Osteocyte (in vitro differentiated cells): Measurements from ENCODE around the gene AFF3. TPM values are rescaled to one million over a fixed set of nuclear protein-coding genes. Genes with fewer than 3 reads are reported as not detected.
A peak's percentile ranks its signal among the peaks of the same experiment; 100 is the strongest.

Source experiments
- DNase-seq: peaks from one replicate; pipeline ENCODE4 v3.0.0; 2021; ENCODE audit warnings: mixed read lengths; ENCODE audit not compliant: unreplicated experiment; ENCODE audit errors: extremely low spot score
- H3K27ac Mint-ChIP-seq: one replicate; pipeline ENCODE4 v1.8.0; 2021; ENCODE audit warnings: mild to moderate bottlenecking, mixed read lengths; ENCODE audit not compliant: unreplicated experiment
- H3K27me3 Mint-ChIP-seq: one replicate; pipeline ENCODE4 v1.8.0; 2021; ENCODE audit warnings: mixed read lengths; ENCODE audit not compliant: unreplicated experiment
- H3K36me3 Mint-ChIP-seq: one replicate; pipeline ENCODE4 v1.8.0; 2021; ENCODE audit warnings: mixed read lengths; ENCODE audit not compliant: unreplicated experiment
- H3K4me1 Mint-ChIP-seq: one replicate; pipeline ENCODE4 v1.8.0; 2021; ENCODE audit warnings: mixed read lengths; ENCODE audit not compliant: unreplicated experiment
- H3K4me3 Mint-ChIP-seq: one replicate; pipeline ENCODE4 v1.8.0; 2021; ENCODE audit warnings: mild to moderate bottlenecking, moderate library complexity, mixed read lengths; ENCODE audit not compliant: unreplicated experiment
- H3K9me3 Mint-ChIP-seq: one replicate; pipeline ENCODE4 v1.8.0; 2021; ENCODE audit warnings: mixed read lengths; ENCODE audit not compliant: unreplicated experiment
- total RNA-seq: library from RNA; stranded (reverse); gene quantifications from 2 replicates; pipeline ENCODE4 v1.2.1, GENCODE V29; 2021
- TF ChIP-seq, protein P1 (sequence below): fragments of 200-600 bp; sonication (generic); IDR thresholded peaks from 2 replicates; pipeline ENCODE4 v1.5.0; 2021; ENCODE audit warnings: antibody characterized with exemption, mild to moderate bottlenecking, moderate library complexity

Gene AFF3
- total RNA-seq, 1 donor from 2014 or later = 248 TPM

DNA sequence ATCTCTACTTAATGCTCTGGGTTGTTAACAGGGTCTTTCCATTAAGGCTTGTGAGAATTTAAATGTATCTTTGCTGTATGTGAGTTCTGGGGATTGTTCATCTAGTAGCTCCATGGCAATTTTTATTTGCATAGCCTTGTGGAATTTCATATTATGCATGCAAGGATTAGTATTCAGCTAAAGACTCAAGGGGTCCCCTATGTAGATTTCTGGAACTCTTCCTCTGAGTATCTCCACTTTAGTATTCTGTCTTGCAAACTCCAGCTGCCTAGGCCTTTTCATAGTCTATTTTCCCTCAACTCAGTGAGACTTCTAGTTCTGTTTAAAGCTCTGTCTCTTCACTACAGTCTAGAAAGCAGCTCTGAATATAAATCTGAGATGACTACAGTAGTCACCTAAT lies 348.0 kb downstream of the AFF3 start:
- H3K4me3 Mint-ChIP-seq = no peak overlapping the region
- DNase-seq = no peak
- no peak overlapping the region for H3K27ac Mint-ChIP-seq
- H3K9me3 Mint-ChIP-seq = peaks cover 33% of the 10 kb centered on the region
- H3K4me1 Mint-ChIP-seq = peaks cover 21% of the 10 kb centered on the region
- H3K36me3 Mint-ChIP-seq = peaks cover 54% of the 10 kb centered on the region
- TF ChIP-seq, protein P1, sequence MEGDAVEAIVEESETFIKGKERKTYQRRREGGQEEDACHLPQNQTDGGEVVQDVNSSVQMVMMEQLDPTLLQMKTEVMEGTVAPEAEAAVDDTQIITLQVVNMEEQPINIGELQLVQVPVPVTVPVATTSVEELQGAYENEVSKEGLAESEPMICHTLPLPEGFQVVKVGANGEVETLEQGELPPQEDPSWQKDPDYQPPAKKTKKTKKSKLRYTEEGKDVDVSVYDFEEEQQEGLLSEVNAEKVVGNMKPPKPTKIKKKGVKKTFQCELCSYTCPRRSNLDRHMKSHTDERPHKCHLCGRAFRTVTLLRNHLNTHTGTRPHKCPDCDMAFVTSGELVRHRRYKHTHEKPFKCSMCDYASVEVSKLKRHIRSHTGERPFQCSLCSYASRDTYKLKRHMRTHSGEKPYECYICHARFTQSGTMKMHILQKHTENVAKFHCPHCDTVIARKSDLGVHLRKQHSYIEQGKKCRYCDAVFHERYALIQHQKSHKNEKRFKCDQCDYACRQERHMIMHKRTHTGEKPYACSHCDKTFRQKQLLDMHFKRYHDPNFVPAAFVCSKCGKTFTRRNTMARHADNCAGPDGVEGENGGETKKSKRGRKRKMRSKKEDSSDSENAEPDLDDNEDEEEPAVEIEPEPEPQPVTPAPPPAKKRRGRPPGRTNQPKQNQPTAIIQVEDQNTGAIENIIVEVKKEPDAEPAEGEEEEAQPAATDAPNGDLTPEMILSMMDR = no peak
- H3K27me3 Mint-ChIP-seq = no peaks in the 10 kb centered on the region

DNA sequence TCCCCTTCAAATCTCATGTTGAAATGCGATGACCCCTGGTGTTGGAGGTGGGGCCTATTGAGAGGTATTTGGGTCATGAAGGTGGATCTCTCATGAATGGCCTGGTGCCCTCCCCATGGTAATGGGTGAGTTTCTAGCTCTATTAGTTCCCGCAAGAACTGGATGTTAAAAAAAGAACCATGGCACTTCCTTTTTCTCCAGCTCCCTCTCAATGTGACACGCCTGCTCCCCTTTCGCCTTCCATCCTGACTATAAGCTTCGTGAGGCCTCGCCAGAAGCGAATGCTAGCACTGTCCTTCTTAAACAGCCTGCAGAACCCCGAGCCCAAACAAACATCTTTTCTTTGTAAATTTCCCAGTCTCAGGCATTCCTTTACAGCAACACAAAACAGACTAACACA lies 349.4 kb downstream of the AFF3 start:
- Mint-ChIP-seq H3K36me3 (peaks cover 51% of the 10 kb centered on the region), H3K27me3 (no peaks in the 10 kb centered on the region), H3K27ac (peak overlapping the region; percentile 19), H3K9me3 (peaks cover 28% of the 10 kb centered on the region), H3K4me3 (no peak overlapping the region), H3K4me1 (peaks cover 21% of the 10 kb centered on the region)
- no peak for DNase-seq
- TF ChIP-seq, protein P1 = no peak

DNA sequence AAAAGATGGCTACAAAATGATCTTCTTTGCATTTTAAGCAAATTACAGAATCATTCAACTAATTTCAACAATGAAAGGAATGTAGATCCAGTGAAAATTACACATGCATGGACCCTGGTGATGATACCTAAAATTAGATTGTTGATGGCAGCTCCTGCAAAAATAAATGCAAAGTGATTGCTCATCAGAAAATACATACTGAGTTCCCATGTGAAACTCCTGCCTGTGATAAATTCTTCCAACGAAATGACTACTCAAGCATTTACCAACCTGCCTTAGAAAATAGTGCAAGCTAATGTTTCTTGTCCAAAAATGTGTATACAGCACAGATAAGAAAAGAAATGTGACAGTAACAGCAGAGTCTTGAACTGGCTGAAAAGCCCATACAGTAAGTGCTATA lies 352.5 kb downstream of the AFF3 start:
- Mint-ChIP-seq H3K4me3 (no peak overlapping the region), H3K4me1 (peaks cover 25% of the 10 kb centered on the region), H3K27ac (peak overlapping the region; percentile 53)

DNA sequence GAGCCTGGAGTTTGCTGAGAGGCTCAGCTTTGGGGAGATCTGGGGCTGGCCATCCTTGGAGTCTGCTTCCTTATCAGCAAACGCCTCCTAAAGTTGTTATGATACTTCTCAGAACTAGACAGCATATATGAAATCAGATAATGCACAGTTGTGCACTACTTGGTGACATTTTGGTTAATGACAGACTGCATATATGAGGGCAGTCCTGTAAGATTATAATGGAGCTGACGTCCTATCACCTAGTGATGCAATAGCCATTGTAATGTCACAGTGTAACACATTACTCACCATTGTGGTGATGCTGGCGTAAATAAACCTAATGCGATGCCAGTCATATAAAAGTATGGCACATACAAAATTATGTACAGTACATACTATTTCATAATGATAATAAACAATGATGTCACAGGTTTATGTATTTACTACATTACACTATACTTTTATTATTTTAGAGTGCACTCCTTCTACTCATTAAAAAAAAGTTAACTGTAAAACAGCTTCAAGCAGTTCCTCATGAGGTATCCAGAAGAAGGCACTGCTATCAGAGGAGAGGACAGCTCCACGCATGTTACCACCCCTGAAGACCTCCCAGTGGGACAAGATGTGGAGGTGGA lies 354.5 kb downstream of the AFF3 start:
- no peak for DNase-seq
- Mint-ChIP-seq H3K27ac (peak overlapping the region; percentile 3), H3K9me3 (no peaks in the 10 kb centered on the region), H3K4me3 (no peak overlapping the region), H3K4me1 (peaks cover 19% of the 10 kb centered on the region), H3K36me3 (peaks cover 22% of the 10 kb centered on the region), H3K27me3 (no peaks in the 10 kb centered on the region)
- TF ChIP-seq, protein P1 = no peak

More for the DNA sequence above, 352.5 kb downstream of the AFF3 start:
- TF ChIP-seq, protein P1 = no peak
- peaks cover 4% of the 10 kb centered on the region for H3K9me3 Mint-ChIP-seq
- DNase-seq = no peak
- no peaks in the 10 kb centered on the region for H3K27me3 Mint-ChIP-seq
- H3K36me3 Mint-ChIP-seq = peaks cover 29% of the 10 kb centered on the region

DNA sequence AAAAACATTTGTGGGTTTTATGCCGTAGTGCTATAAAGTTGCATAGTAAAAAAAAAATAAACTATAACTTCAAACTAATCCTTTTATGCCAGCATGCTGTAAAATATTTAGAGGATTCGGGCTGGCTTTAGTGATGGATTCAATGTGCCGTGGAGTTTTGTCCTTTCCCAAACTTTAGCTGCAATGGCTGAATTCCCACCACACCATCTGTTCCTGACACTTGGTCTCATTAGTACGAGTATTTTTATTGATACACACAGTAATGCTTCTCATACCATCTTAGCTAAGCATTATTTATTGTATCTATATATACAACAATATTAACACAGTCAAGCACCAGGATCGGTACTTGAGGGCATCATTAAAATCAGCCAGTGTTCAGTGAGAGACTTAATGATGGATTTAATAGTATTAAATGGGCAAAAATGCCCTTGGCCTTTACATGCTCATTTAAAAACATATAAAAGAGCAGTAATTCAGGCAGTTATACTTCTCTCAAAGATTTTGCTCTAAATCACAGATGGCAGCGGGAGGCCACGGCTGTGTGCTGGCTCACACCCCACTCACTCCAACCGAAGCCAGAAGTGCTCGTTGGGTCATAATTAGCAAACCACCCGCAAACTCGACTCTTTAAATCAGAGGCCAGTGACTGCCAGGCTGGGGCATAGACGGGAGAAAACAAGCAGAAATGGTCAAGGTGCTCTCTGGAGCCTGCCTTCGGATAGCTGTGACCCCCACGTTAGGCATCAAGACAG lies 355.6 kb downstream of the AFF3 start:
- DNase-seq = no peak
- Mint-ChIP-seq H3K4me3 (no peak overlapping the region), H3K27me3 (no peaks in the 10 kb centered on the region), H3K27ac (no peak overlapping the region), H3K4me1 (peaks cover 19% of the 10 kb centered on the region), H3K9me3 (no peaks in the 10 kb centered on the region), H3K36me3 (peaks cover 22% of the 10 kb centered on the region)
- TF ChIP-seq, protein P1 = no peak
